ENCODE results near the gene PTPRZ1.

Gene PTPRZ1

GRCh38 chr7:121872831-121873288 lies at the start of gene PTPRZ1:
PTPRZ1 (plus strand) TSS chr7:121873161; CDS start chr7:121873500, 339 bp downstream.
- peak; percentile 31 for DNase-seq (ENCODE audit: low read depth)

GRCh38 chr7:121824276-121824675 lies 48.7 kb upstream of the PTPRZ1 start:
- DNase-seq (ENCODE audit: low read depth): no peak

- no peak for DNase-seq (ENCODE audit: low read depth)
Observed at GRCh38 chr7:121831351-121831750, 41.6 kb upstream of the PTPRZ1 start.

- DNase-seq (ENCODE audit: low read depth): no peak
Observed at GRCh38 chr7:121831801-121832200, 41.2 kb upstream of the PTPRZ1 start.

- DNase-seq (ENCODE audit: low read depth): no peak
Observed at GRCh38 chr7:121832347-121832746, 40.6 kb upstream of the PTPRZ1 start.

- no peak for DNase-seq (ENCODE audit: low read depth)
Observed at GRCh38 chr7:121833991-121834390, 39.0 kb upstream of the PTPRZ1 start.

GRCh38 chr7:121837462-121837861 lies 35.5 kb upstream of the PTPRZ1 start:
- no peak for DNase-seq (ENCODE audit: low read depth)

- no peak for DNase-seq (ENCODE audit: low read depth)
Observed at GRCh38 chr7:121847041-121847440, 25.9 kb upstream of the PTPRZ1 start.

GRCh38 chr7:121853307-121853706 lies 19.7 kb upstream of the PTPRZ1 start:
- DNase-seq (ENCODE audit: low read depth): peak; percentile 6

- no peak for DNase-seq (ENCODE audit: low read depth)
Observed at GRCh38 chr7:121860953-121861352, 12.0 kb upstream of the PTPRZ1 start.

GRCh38 chr7:121862591-121862990 lies 10.4 kb upstream of the PTPRZ1 start:
- DNase-seq (ENCODE audit: low read depth): no peak

GRCh38 chr7:121871188-121871587 lies 1.8 kb upstream of the PTPRZ1 start:
- DNase-seq (ENCODE audit: low read depth): no peak

GRCh38 chr7:121873289-121874194 lies 581 bp downstream of the PTPRZ1 start:
- peak; percentile 11 for DNase-seq (ENCODE audit: low read depth)

GRCh38 chr7:121874298-121874697 lies 1.3 kb downstream of the PTPRZ1 start:
- no peak for DNase-seq (ENCODE audit: low read depth)

GRCh38 chr7:121875203-121875602 lies 2.2 kb downstream of the PTPRZ1 start:
- DNase-seq (ENCODE audit: low read depth): no peak

- DNase-seq (ENCODE audit: low read depth): no peak
Observed at GRCh38 chr7:121876656-121877500, 3.9 kb downstream of the PTPRZ1 start.

- DNase-seq (ENCODE audit: low read depth): no peak
Observed at GRCh38 chr7:121878918-121879464, 6.0 kb downstream of the PTPRZ1 start.

- DNase-seq (ENCODE audit: low read depth): no peak
Observed at GRCh38 chr7:121879544-121879943, 6.6 kb downstream of the PTPRZ1 start.

GRCh38 chr7:121882731-121883130 lies 9.8 kb downstream of the PTPRZ1 start:
- no peak for DNase-seq (ENCODE audit: low read depth)

GRCh38 chr7:121885166-121885920 lies 12.4 kb downstream of the PTPRZ1 start:
- DNase-seq (ENCODE audit: low read depth): no peak

- no peak for DNase-seq (ENCODE audit: low read depth)
Observed at GRCh38 chr7:121887634-121888033, 14.7 kb downstream of the PTPRZ1 start.

- DNase-seq (ENCODE audit: low read depth): no peak
Observed at GRCh38 chr7:121890833-121891232, 17.9 kb downstream of the PTPRZ1 start.
